Duodenal mucosa (tissue), 2 donors: ENCODE measurements around the gene ENTHD1.

ENCODE experiments used
- H3K27ac ChIP-seq: one replicate; pipeline ENCODE4 v1.7.0; 2013; ENCODE audit warnings: low read depth, low read length
- H3K27me3 ChIP-seq, 2 donors: one replicate each; pipeline ENCODE4 v1.7.0; 2013; ENCODE audit warnings: low read length in 2 of 2, control low read depth in 1 of 2; ENCODE audit not compliant: insufficient read depth in 2 of 2, control insufficient read depth in 1 of 2
- H3K36me3 ChIP-seq, 2 donors: one replicate each; pipeline ENCODE4 v1.7.0; 2013; ENCODE audit warnings: low read length in 2 of 2, control low read depth in 1 of 2; ENCODE audit not compliant: insufficient read depth in 2 of 2, control insufficient read depth in 1 of 2
- H3K4me1 ChIP-seq, 2 donors: one replicate each; pipeline ENCODE4 v1.7.0; 2013; ENCODE audit warnings: low read length in 2 of 2, control low read depth in 1 of 2; ENCODE audit not compliant: insufficient read depth in 2 of 2, control insufficient read depth in 1 of 2
- H3K4me3 ChIP-seq, 2 donors: one replicate each; pipeline ENCODE4 v1.7.0; 2013; ENCODE audit warnings: low read length in 2 of 2, low read depth in 1 of 2
- H3K9ac ChIP-seq, 2 donors: one replicate each; pipeline ENCODE4 v1.7.0; 2013; ENCODE audit warnings: low read length in 2 of 2, low read depth in 1 of 2
- H3K9me3 ChIP-seq, 2 donors: one replicate each; pipeline ENCODE4 v1.7.0; 2013; ENCODE audit warnings: low read length in 2 of 2, control low read depth in 1 of 2; ENCODE audit not compliant: control insufficient read depth in 1 of 2

The ENTHD1 gene

GRCh38 chr22:39773976-39774539, 119.5 kb downstream of the ENTHD1 start:
- Histone ChIP-seq H3K9ac (no peak overlapping the region), H3K27ac (no peak overlapping the region), H3K36me3 (no peaks in the 10 kb centered on the region), H3K4me1 (no peaks in the 10 kb centered on the region), H3K9me3 (no peaks in the 10 kb centered on the region), H3K4me3 (no peak overlapping the region), H3K27me3 (no peaks in the 10 kb centered on the region)

- Histone ChIP-seq H3K9me3 (no peaks in the 10 kb centered on the region), H3K9ac (no peak overlapping the region), H3K27me3 (no peaks in the 10 kb centered on the region), H3K4me3 (no peak overlapping the region), H3K4me1 (no peaks in the 10 kb centered on the region), H3K27ac (no peak overlapping the region), H3K36me3 (no peaks in the 10 kb centered on the region)
These were observed 120.1 kb downstream of the ENTHD1 start for GRCh38 chr22:39773503-39773902.

- Histone ChIP-seq H3K4me1 (no peaks in the 10 kb centered on the region), H3K36me3 (no peaks in the 10 kb centered on the region), H3K9ac (no peak overlapping the region), H3K4me3 (no peak overlapping the region), H3K9me3 (no peaks in the 10 kb centered on the region), H3K27ac (no peak overlapping the region), H3K27me3 (no peaks in the 10 kb centered on the region)
These were observed 122.1 kb downstream of the ENTHD1 start for GRCh38 chr22:39771486-39771885.

- no peaks in the 10 kb centered on the region for H3K4me1 ChIP-seq
- no peak overlapping the region for H3K27ac ChIP-seq
- H3K27me3 ChIP-seq: peaks cover 0 to 6% of the 10 kb centered on the region in 2 donors
- H3K4me3 ChIP-seq: no peak overlapping the region
- H3K9ac ChIP-seq: no peak overlapping the region
- H3K9me3 ChIP-seq: no peaks in the 10 kb centered on the region
- no peaks in the 10 kb centered on the region for H3K36me3 ChIP-seq
These were observed 127.9 kb downstream of the ENTHD1 start for GRCh38 chr22:39765661-39766060.

- Histone ChIP-seq H3K9me3 (no peaks in the 10 kb centered on the region), H3K4me1 (no peaks in the 10 kb centered on the region), H3K4me3 (no peak overlapping the region), H3K27ac (no peak overlapping the region), H3K9ac (no peak overlapping the region), H3K36me3 (no peaks in the 10 kb centered on the region), H3K27me3 (peaks cover 0 to 6% of the 10 kb centered on the region in 2 donors)
These were observed 128.5 kb downstream of the ENTHD1 start for GRCh38 chr22:39765046-39765445.

GRCh38 chr22:39763276-39763675, 130.3 kb downstream of the ENTHD1 start:
- Histone ChIP-seq H3K9ac (no peak overlapping the region), H3K4me1 (no peaks in the 10 kb centered on the region), H3K36me3 (no peaks in the 10 kb centered on the region), H3K27me3 (peaks cover 0 to 6% of the 10 kb centered on the region in 2 donors), H3K27ac (no peak overlapping the region), H3K9me3 (no peaks in the 10 kb centered on the region), H3K4me3 (no peak overlapping the region)

GRCh38 chr22:39750759-39751158, 142.8 kb downstream of the ENTHD1 start:
- H3K4me1 ChIP-seq: no peaks in the 10 kb centered on the region
- H3K36me3 ChIP-seq: no peaks in the 10 kb centered on the region
- H3K27me3 ChIP-seq: peaks cover under 1 to 11% of the 10 kb centered on the region in 2 donors
- H3K27ac ChIP-seq: no peak overlapping the region
- H3K9me3 ChIP-seq: no peaks in the 10 kb centered on the region
- no peak overlapping the region for H3K4me3 ChIP-seq
- no peak overlapping the region for H3K9ac ChIP-seq

GRCh38 chr22:39748877-39749276, 144.7 kb downstream of the ENTHD1 start:
- Histone ChIP-seq H3K9me3 (no peaks in the 10 kb centered on the region), H3K27ac (no peak overlapping the region), H3K4me1 (no peaks in the 10 kb centered on the region), H3K36me3 (no peaks in the 10 kb centered on the region), H3K9ac (no peak overlapping the region), H3K27me3 (peaks cover 3 to 8% of the 10 kb centered on the region in 2 donors), H3K4me3 (no peak overlapping the region)

GRCh38 chr22:39746600-39747262, 146.8 kb downstream of the ENTHD1 start:
- Histone ChIP-seq H3K9ac (no peak overlapping the region), H3K27ac (no peak overlapping the region), H3K4me1 (no peaks in the 10 kb centered on the region), H3K27me3 (peaks cover 0 to 3% of the 10 kb centered on the region in 2 donors), H3K4me3 (no peak overlapping the region), H3K9me3 (no peaks in the 10 kb centered on the region), H3K36me3 (no peaks in the 10 kb centered on the region)

GRCh38 chr22:39745789-39746188, 147.8 kb downstream of the ENTHD1 start:
- peaks cover 0 to 3% of the 10 kb centered on the region in 2 donors for H3K27me3 ChIP-seq
- no peaks in the 10 kb centered on the region for H3K4me1 ChIP-seq
- no peak overlapping the region for H3K9ac ChIP-seq
- no peak overlapping the region for H3K27ac ChIP-seq
- no peak overlapping the region for H3K4me3 ChIP-seq
- no peaks in the 10 kb centered on the region for H3K9me3 ChIP-seq
- no peaks in the 10 kb centered on the region for H3K36me3 ChIP-seq
